ENCODE measurements around the gene FOXA2.
"Not testable (repeated sequence)": the region's sequence is repeated elsewhere in the genome, so short reads cannot be mapped to it uniquely, and the experiment has no call there.

The FOXA2 gene

GRCh38 chr20:22569353-22569752 is 15.0 kb downstream of the FOXA2 start:
- no peak for DNase-seq (ENCODE audit: extremely low read depth in 1 of 2, low read depth in 1 of 2)

DNA sequence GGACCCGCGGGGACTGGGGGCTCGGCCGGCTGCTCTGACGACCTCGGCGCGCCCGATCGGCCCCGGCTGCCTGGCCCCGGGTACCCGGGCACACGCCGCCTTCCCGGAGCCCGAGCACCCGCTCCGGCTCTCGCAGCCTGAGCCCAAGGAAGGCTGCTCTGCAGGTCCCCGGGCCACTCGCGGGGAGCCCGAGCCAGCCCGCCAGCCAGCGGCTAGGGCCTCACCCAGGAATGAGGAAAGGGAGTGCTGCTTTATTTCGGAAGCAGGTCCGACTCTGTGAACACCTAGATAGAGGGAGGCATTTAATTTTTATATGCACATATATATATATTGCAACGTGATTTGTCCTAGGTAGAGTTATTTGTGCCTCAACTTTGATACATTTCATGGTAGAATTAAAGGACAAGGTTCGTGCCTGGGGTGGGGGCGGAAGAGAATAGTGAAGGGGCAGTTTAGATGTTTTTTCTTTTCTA is 15.5 kb downstream of the FOXA2 start:
- no peak for DNase-seq (ENCODE audit: extremely low read depth in 1 of 2, low read depth in 1 of 2)

- DNase-seq (ENCODE audit: extremely low read depth in 1 of 2, low read depth in 1 of 2), result no peak
Observed at GRCh38 chr20:22567944-22568871, 16.2 kb downstream of the FOXA2 start.

- no peak for DNase-seq (ENCODE audit: extremely low read depth in 1 of 2, low read depth in 1 of 2)
Observed at GRCh38 chr20:22566876-22567658, 17.3 kb downstream of the FOXA2 start.

DNA sequence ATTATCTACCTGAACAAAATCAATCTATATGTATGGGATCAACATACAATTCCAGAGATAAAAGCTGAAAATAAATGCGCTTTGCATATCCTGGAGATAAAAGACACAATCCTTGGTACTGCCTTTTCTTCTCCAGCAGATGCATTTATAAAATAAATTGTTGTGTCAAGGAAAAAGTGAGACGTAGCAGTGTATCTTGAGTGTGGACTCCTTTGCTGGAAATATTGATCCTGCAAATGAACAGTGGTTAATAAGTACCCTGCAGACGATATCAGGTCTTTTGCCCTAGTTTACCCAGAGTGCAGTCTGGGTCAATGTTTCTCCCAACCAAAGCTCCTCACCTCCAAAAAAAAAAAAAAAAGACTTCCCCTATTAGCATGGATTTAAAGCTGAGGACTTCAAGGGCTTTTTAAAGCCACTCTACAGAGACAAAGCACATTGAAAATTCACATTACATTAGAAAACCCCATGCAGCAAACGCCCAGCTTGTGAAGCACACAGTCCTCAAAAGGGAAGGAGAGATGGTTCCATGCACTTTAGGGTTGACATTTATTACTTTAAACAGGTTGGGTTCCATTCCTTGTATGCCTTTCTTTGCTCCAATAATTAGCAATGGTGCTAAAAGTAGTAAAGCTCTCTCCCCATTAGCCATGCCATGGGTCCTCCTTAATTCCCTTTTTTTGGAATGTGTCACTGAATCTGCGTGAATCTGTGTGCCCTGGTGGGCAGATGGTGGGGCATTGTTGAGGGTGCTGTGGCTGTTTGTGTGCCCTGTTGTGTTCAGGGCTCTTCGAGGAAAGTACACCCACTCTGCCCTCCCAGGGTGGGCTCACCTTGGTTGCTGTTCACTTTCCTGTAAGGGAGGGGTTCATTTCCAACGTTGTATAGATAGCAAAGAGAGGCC is 21.1 kb downstream of the FOXA2 start:
- DNase-seq (ENCODE audit: extremely low read depth in 1 of 2, low read depth in 1 of 2), result no peak

- no peak for DNase-seq (ENCODE audit: extremely low read depth in 1 of 2, low read depth in 1 of 2)
Observed at GRCh38 chr20:22562620-22563019, 21.8 kb downstream of the FOXA2 start.

DNA sequence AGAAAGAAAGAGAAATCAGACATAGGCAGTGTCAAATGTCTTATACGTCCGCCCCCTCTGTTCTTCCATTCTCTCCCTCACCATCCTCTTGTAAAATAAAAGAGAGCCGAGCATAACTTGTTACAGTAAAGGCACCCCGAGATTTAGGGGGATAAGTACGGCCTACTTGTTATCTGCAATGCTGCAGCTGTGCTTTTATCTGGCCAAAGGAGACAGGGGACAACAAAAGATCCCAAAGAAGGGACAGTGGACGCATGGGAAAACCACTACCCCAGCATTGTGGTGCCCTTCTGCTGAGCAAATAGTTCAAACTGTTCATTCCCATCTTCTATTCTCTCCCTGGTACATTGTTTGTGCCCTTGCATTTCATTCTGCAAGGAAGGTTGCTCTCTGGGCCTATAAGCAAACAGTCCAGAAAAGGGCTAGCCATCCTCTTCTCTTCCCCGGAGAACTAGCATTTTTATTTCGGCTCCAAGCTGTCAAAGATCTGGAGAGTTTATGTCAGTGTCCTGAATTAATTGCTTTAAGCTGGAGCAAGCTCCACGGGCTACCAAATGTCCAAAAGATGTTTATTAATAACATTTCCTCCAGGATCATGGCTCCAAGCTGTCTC is 22.3 kb downstream of the FOXA2 start:
- DNase-seq (ENCODE audit: extremely low read depth in 1 of 2, low read depth in 1 of 2), result no peak

GRCh38 chr20:22560817-22561216 is 23.6 kb downstream of the FOXA2 start:
- DNase-seq (ENCODE audit: extremely low read depth in 1 of 2, low read depth in 1 of 2), result no peak

- DNase-seq (ENCODE audit: extremely low read depth in 1 of 2, low read depth in 1 of 2), result no peak
Observed at GRCh38 chr20:22559711-22560318, 24.6 kb downstream of the FOXA2 start.

DNA sequence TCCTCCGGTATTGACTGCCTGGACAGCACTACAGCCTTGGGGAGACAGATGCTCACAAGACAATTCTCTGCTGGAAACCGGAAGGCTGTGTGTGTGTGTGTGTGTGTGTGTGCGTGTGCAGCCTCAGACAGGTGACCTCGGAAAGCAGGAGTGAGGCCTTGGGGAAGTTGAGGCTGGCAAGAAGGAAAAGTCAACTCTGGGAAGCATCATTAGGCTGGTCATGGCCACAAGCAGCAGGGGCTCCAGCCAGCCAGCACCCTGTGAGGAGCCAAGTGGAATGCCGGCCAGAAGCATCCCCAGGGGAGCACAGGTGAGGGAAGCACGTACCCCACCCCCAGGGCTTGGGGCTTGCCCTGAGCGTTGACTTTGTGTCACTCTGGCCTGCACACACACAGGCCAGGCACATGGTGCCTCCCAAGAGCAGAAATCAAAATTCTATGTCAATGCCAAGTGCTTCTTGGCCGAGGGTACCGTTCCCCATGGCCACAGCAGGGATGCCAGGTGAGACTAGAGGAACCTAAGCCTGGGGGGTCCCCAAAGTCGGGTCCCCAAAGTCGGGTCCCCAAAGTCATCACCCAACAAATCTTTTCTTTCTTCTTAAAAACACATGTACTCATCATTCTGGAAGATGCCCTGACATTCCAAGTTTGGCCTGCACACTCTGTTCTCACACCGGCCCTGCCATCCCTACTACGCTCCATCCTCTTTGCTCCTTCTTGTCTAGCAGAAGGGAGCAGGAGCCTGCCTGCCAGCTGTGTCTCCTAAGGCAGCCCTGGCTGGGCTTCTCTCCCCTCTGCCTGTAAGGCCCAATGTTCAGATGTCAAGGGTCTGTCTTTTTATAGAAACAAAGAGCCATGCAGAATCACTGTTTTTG is 26.7 kb downstream of the FOXA2 start:
- no peak for DNase-seq (ENCODE audit: extremely low read depth in 1 of 2, low read depth in 1 of 2)

GRCh38 chr20:22556565-22557056 is 27.8 kb downstream of the FOXA2 start:
- no peak for DNase-seq (ENCODE audit: extremely low read depth in 1 of 2, low read depth in 1 of 2)

DNA sequence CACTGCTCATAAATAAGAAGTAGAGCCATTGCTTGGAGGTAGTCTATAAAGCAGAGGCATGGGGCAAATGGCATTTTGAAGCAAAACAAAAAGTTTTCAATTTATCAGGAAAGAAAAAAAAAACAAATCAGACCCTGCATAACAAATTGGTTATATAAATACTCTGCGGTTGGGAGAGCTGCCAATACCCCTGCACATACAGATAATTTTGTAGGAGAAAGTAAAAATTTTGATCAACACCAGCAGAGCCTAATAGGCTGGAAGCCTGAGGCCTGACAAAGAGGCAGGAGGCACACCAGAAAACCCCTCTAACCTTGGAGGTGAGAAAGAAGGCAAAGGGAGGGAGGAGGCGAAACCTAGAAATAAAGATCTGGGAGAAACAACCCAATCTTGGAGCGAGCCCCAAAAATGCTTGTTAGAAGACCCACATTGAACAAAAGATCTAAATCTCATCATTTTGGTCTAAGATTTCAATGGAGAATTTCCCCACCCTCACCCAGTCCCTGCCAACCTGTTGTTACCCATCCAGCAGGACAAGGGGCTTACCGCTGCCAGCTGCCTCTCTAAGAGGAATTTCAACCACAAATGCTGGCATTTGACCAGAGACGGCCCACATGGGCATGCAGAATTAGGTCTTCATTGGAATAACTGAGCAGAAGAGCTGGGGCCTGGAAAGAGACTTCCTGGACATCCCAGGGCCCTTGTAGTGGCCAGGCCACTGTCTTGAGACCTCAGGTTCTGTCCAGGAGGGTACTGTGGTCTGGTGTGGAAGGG is 28.4 kb downstream of the FOXA2 start:
- DNase-seq (ENCODE audit: extremely low read depth in 1 of 2, low read depth in 1 of 2), result no peak

GRCh38 chr20:22554391-22554790 is 30.0 kb downstream of the FOXA2 start:
- DNase-seq (ENCODE audit: extremely low read depth in 1 of 2, low read depth in 1 of 2), result no peak

- DNase-seq (ENCODE audit: extremely low read depth in 1 of 2, low read depth in 1 of 2), result not testable (repeated sequence)
Observed at GRCh38 chr20:22550514-22550913, 33.9 kb downstream of the FOXA2 start.

DNA sequence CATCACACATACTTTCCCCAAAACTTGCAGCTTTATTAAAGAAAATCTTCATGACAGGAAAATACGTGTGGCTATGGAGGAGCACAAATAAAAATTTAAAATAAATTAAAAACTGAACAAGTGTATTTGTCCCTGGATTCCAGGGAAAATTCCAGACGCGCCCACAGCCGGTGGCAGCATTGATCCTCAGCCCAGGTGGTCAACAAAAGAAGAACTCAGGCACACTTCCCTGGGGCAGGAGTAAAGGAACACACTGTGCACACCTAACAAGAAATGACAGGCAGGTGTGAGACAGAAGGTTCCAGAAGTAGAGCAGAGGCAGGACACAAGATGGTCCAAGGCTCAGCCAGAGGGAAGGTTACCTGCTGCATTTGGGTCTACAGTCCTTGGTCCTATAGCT is 36.3 kb downstream of the FOXA2 start:
- DNase-seq (ENCODE audit: extremely low read depth in 1 of 2, low read depth in 1 of 2), result no peak

DNA sequence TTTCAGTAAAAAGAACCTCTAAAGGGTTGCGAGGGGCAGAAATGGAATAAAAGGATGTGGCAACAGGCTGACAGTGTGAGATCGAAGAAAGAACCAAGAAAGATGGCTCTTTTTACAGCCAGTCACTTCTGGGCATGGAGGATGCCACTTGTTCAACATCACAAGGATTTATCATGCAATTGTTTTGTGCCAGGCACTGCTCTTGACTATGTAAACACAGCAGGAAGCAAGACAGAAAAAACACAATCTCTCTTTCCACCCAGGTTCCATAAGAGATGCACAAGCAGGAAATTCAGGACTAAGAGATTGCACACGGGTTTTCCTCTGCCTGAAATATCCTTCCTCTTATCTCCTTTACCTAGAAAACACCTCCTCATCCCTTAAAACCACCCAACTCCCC is 38.0 kb downstream of the FOXA2 start:
- DNase-seq (ENCODE audit: extremely low read depth in 1 of 2, low read depth in 1 of 2), result no peak

GRCh38 chr20:22545045-22545444 is 39.3 kb downstream of the FOXA2 start:
- DNase-seq (ENCODE audit: extremely low read depth in 1 of 2, low read depth in 1 of 2), result no peak

GRCh38 chr20:22544462-22544861 is 39.9 kb downstream of the FOXA2 start:
- DNase-seq (ENCODE audit: extremely low read depth in 1 of 2, low read depth in 1 of 2), result no peak

All from activated CD8-positive, alpha-beta memory T cell treated with anti-CD3 and anti-CD28 coated beads for 1 hour (primary cell).